ENCODE measurements around the gene PSG4. TPM values are rescaled to one million over a fixed set of nuclear protein-coding genes. Genes with fewer than 3 reads are reported as not detected.
"Not testable (repeated sequence)": the region's sequence is repeated elsewhere in the genome, so short reads cannot be mapped to it uniquely, and the experiment has no call there.

PSG4 gene
- total RNA-seq, result 1 to 10 TPM in 1 of 4 donors, not detected in 3; 1.2 TPM

DNA sequence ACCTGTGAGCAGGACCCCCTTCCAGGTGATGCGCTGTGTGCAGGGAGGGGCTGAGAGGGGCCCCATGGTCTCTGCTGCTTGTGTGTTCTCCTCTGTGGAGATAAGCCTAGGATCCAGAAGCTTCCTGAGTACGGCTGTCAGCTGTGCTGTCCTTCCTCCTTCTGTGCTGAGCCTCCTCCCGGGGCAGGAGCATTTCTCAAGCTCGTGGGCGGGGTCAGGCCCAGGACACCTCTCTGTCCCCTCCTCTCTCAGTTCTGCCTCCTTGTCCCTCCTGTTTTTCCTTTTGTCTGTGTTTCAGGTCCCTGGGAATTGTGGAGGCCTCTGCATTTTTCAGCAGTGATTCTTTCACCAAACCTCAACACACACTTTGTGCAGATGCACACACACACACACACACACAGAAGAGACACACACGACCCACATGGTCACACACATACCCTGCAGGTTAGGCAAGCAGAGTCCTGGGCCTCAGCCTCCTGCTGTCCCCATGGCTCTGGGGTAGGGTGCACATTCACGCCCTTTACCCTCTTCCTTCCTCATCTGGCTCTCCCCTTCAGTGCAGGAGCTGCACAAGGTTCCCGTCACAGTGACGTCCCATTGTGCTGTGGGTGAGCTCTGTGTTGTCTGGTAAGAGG is at the start of gene PSG4:
Gene PSG4 (minus strand): TSS at position 168 of the 635 bp plus-strand sequence. CDS start 102 bp downstream, at position 66.
- H3K27ac ChIP-seq (replicated peaks in 1 of 4); H3K4me3 ChIP-seq; H3K36me3 ChIP-seq; H3K9me3 ChIP-seq; H3K27me3 ChIP-seq; DNase-seq (ENCODE audit: extremely low spot score): not testable (repeated sequence)
- intact Hi-C loops (cut with DNase I), result loop anchor here (5.0 kb wide), 1 partner anchor 103 kb away; no protein-coding TSS in a partner anchor
- no CpG with 5 or more reads among the region's 9 CpGs for WGBS
- H3K4me1 ChIP-seq, result peaks cover 0 to 29% (median 9%) of the 10 kb centered on the region in 4 donors

DNA sequence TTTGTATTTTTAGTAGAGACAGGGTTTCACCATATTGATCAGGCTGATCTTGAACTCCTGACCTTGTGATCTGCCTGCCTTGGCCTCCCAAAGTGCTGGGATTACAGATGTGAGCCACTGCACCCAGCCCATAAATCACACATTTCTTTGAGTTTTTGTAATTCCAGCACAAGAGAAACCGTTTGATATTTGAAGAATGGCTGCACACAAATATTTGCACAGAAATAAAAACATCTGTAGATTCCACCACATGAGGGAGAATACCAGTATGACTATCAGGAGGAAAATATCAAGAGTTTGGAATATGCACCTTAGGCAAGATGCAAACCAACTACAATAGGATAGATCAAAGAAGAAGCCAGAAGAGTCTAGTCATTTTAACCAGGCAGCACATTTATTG is 46.0 kb upstream of the PSG4 start:
- H3K27ac ChIP-seq (replicated peaks in 1 of 4), result not testable (repeated sequence)

DNA sequence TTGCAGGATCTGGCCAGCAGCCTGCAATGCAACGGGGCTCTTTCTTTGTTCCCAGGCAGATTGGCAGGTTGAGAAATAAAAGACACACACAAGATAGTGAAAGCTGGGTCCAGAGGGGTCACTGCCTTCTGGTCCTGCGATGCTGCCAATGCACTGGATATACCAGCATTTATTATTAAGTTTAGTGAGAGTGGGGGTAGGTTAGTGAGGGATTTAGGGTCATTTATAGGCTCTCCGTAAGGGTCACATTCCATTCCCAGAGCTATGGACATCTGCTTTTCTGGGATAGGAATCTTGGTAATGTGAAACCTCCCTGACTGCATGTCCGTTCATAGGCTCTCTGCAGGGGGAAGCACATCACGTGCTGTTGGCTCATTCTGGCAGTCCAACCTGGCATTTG is 44.9 kb upstream of the PSG4 start:
- H3K27me3 ChIP-seq; DNase-seq (ENCODE audit: extremely low spot score); H3K36me3 ChIP-seq; intact Hi-C loops (cut with DNase I); H3K4me1 ChIP-seq; H3K4me3 ChIP-seq; H3K9me3 ChIP-seq; H3K27ac ChIP-seq (replicated peaks in 1 of 4): not testable (repeated sequence)
- WGBS, result no CpG with 5 or more reads among the region's 5 CpGs

More for the DNA sequence above, 46.0 kb upstream of the PSG4 start:
- H3K4me1 ChIP-seq; H3K4me3 ChIP-seq; DNase-seq (ENCODE audit: extremely low spot score); H3K9me3 ChIP-seq; H3K36me3 ChIP-seq; H3K27me3 ChIP-seq; intact Hi-C loops (cut with DNase I): not testable (repeated sequence)
- WGBS, result no CpG with 5 or more reads among the region's 1 CpG

DNA sequence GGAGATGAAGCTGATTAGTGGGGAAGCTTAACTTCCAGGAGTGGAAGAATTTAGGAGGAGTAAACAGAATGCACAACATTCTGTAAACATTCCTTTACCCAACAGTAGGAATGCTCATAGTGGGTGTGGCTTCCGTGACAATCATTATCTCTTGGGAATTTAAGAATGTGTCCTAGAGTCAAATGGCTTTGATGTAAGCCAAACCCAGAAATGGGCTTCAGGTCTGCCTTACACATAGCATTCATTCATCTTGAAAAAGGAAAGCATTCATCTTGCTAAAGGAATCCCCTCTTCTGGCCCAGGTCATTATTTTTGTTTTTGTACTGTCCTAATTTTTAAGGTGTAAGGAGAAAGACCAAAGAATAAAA is 43.2 kb upstream of the PSG4 start:
- H3K4me3 ChIP-seq; intact Hi-C loops (cut with DNase I); H3K9me3 ChIP-seq; H3K27ac ChIP-seq (replicated peaks in 1 of 4); H3K36me3 ChIP-seq; H3K27me3 ChIP-seq; DNase-seq (ENCODE audit: extremely low spot score); H3K4me1 ChIP-seq: not testable (repeated sequence)
- no CpG with 5 or more reads among the region's 1 CpG for WGBS

DNA sequence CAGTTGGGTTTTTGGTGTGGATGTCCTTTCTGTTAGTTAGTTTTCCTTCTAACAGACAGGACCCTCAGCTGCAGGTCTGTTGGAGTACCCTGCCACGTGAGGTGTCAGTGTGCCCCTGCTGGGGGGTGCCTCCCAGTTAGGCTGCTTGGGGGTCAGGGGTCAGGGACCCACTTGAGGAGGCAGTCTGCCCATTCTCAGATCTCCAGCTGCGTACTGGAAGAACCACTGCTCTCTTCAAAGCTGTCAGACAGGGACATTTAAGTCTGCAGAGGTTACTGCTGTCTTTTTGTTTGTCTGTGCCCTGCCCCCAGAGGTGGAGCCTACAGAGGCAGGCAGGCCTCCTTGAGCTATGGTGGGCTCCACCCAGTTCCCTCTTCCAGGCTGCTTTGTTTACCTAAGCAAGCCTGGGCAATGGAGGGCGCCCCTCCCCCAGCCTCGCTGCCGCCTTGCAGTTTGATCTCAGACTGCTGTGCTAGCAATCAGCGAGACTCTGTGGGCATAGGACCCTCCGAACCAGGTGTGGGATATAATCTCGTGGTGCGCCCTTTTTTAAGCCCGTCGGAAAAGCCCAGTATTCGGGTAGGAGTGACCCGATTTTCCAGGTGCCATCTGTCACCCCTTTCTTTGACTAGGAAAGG is 41.9 kb upstream of the PSG4 start:
- not testable (repeated sequence) for H3K27me3 ChIP-seq, H3K4me1 ChIP-seq

DNA sequence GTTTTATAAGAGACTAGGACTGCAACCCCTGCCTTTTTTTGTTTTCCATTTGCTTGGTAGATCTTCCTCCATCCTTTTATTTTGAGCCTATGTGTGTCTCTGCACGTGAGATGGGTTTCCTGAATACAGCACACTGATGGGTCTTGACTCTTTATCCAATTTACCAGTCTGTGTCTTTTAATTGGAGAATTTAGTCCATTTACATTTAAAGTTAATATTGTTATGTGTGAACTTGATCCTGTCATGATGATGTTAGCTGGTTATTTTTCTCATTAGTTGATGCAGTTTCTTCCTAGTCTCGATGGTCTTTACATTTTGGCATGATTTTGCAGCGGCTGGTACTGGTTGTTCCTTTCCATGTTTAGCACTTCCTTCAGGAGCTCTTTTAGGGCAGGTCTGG is 40.4 kb upstream of the PSG4 start:
- H3K4me3 ChIP-seq; intact Hi-C loops (cut with DNase I); H3K9me3 ChIP-seq; H3K36me3 ChIP-seq; H3K27ac ChIP-seq (replicated peaks in 1 of 4); H3K4me1 ChIP-seq; DNase-seq (ENCODE audit: extremely low spot score); H3K27me3 ChIP-seq: not testable (repeated sequence)
- no CpG with 5 or more reads among the region's 3 CpGs for WGBS

More for the DNA sequence above, 41.9 kb upstream of the PSG4 start:
- H3K27ac ChIP-seq (replicated peaks in 1 of 4); H3K4me3 ChIP-seq; intact Hi-C loops (cut with DNase I); H3K36me3 ChIP-seq; H3K9me3 ChIP-seq; DNase-seq (ENCODE audit: extremely low spot score): not testable (repeated sequence)
- WGBS, result no CpG with 5 or more reads among the region's 13 CpGs

DNA sequence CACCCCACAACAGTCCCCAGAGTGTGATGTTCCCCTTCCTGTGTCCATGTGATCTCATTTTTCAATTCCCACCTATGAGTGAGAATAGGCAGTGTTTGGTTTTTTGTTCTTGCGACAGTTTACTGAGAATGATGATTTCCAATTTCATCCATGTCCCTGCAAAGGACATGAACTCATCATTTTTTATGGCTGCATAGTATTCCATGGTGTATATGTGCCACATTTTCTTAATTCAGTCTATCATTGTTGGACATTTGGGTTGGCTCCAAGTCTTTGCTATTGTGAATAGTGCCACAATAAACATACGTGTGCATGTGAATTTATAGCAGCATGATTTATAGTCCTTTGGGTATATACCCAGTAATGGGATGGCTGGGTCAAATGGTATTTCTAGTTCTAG is 36.8 kb upstream of the PSG4 start:
- no CpG with 5 or more reads among the region's 2 CpGs for WGBS
- H3K36me3 ChIP-seq; H3K4me1 ChIP-seq; H3K27me3 ChIP-seq; DNase-seq (ENCODE audit: extremely low spot score); H3K4me3 ChIP-seq; H3K27ac ChIP-seq (replicated peaks in 1 of 4); intact Hi-C loops (cut with DNase I); H3K9me3 ChIP-seq: not testable (repeated sequence)

DNA sequence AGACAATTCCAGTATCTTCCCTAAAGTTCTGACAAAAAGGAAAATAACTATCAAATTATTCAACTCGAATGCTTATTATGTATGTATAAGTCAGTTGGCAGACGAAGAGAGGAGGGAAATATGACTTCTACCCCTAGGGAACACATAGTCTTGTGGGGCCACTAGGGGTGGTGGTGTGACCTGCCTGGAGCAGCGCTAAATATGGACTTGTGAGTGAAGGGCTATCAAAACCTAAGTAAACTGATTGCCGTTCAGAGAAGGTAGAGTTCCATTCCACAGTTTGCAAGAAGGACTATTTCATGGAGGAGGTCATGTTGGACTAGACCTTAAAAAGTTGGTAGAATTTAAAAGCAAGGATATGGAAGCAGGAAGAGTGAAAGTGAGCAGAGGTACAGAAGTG is 32.8 kb upstream of the PSG4 start:
- intact Hi-C loops (cut with DNase I); H3K9me3 ChIP-seq; H3K4me3 ChIP-seq; H3K36me3 ChIP-seq; DNase-seq (ENCODE audit: extremely low spot score); H3K4me1 ChIP-seq; H3K27ac ChIP-seq (replicated peaks in 1 of 4); H3K27me3 ChIP-seq: not testable (repeated sequence)
- WGBS, result no CpG with 5 or more reads among the region's 4 CpGs

- H3K4me1 ChIP-seq; H3K27ac ChIP-seq (replicated peaks in 1 of 4); DNase-seq (ENCODE audit: extremely low spot score); H3K4me3 ChIP-seq; H3K36me3 ChIP-seq; H3K9me3 ChIP-seq; intact Hi-C loops (cut with DNase I); H3K27me3 ChIP-seq: not testable (repeated sequence)
- WGBS, result no CpG with 5 or more reads among the region's 3 CpGs
Measured at GRCh38 chr19:43235686-43236085, 30.2 kb upstream of the PSG4 start.

Measured in esophagus muscularis mucosa (tissue), 4 donors.